ENCODE measurements around the gene TPBG. TPM values are rescaled to one million over a fixed set of nuclear protein-coding genes. Genes with fewer than 3 reads are reported as not detected.
"Not testable (repeated sequence)": the region's sequence is repeated elsewhere in the genome, so short reads cannot be mapped to it uniquely, and the experiment has no call there.

The TPBG gene
- total RNA-seq, 2 experiments from 2014 or later = 0.07 TPM; not detected in 1

GRCh38 chr6:82385102-82385501, 21.5 kb downstream of the TPBG start:
- Mint-ChIP-seq H3K27ac (no peak overlapping the region), H3K4me1 (ENCODE audit: low read depth) (no peaks in the 10 kb centered on the region), H3K4me3 (no peak overlapping the region), H3K9me3 (no peaks in the 10 kb centered on the region), H3K27me3 (ENCODE audit: low read depth) (no peaks in the 10 kb centered on the region), H3K36me3 (ENCODE audit: low read depth) (no peaks in the 10 kb centered on the region)
- intact Hi-C loops (cut with micrococcal nuclease) = no loop called here
- no peak for DNase-seq
- CTCF ChIA-PET = no interaction called here

DNA sequence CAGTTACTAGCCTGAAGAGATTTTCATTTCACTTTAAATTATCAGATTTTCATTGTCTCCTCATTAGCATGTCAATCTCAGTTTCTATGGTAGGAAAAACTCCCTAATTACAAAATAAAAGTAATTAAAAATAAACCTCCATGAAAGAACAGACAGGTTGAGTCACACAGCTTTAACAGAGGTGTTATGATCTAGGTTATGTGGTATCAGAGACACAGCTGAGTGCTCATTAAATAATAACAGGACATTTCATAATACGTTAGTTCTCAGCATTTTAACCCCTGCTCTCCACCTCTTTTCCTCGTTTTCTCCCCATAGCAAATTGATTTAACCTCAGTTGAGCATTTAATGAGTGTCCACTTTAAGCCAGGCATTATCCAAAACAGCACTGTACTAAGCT, 21.9 kb downstream of the TPBG start:
- Mint-ChIP-seq H3K9me3 (no peaks in the 10 kb centered on the region), H3K27me3 (ENCODE audit: low read depth) (no peaks in the 10 kb centered on the region), H3K36me3 (ENCODE audit: low read depth) (no peaks in the 10 kb centered on the region), H3K27ac (no peak overlapping the region), H3K4me3 (no peak overlapping the region), H3K4me1 (ENCODE audit: low read depth) (no peaks in the 10 kb centered on the region)
- no peak for DNase-seq
- intact Hi-C loops (cut with micrococcal nuclease) = no loop called here
- CTCF ChIA-PET = no interaction called here

GRCh38 chr6:82385961-82386360, 22.3 kb downstream of the TPBG start:
- H3K4me3 Mint-ChIP-seq = no peak overlapping the region
- intact Hi-C loops (cut with micrococcal nuclease) = no loop called here
- CTCF ChIA-PET = no interaction called here
- no peaks in the 10 kb centered on the region for H3K27me3 Mint-ChIP-seq (ENCODE audit: low read depth)
- no peak for DNase-seq
- no peak overlapping the region for H3K27ac Mint-ChIP-seq
- H3K9me3 Mint-ChIP-seq = no peaks in the 10 kb centered on the region
- no peaks in the 10 kb centered on the region for H3K4me1 Mint-ChIP-seq (ENCODE audit: low read depth)
- H3K36me3 Mint-ChIP-seq (ENCODE audit: low read depth) = no peaks in the 10 kb centered on the region

DNA sequence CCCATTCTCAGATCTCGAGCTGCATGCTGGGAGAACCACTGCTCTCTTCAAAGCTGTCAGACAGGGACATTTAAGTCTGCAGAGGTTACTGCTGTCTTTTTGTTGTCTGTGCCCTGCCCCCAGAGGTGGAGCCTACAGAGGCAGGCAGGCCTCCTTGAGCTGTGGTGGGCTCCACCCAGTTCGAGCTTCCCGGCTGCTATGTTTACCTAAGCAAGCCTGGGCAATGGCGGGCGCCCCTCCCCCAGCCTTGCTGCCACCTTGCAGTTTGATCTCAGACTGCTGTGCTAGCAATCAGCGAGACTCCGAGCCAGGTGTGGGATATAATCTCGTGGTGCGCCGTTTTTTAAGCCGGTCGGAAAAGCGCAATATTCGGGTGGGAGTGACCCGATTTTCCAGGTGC, 31.2 kb downstream of the TPBG start:
- CTCF ChIA-PET; H3K36me3 Mint-ChIP-seq (ENCODE audit: low read depth); H3K9me3 Mint-ChIP-seq; DNase-seq; H3K27ac Mint-ChIP-seq; intact Hi-C loops (cut with micrococcal nuclease); H3K4me3 Mint-ChIP-seq; H3K27me3 Mint-ChIP-seq (ENCODE audit: low read depth); H3K4me1 Mint-ChIP-seq (ENCODE audit: low read depth): not testable (repeated sequence)

DNA sequence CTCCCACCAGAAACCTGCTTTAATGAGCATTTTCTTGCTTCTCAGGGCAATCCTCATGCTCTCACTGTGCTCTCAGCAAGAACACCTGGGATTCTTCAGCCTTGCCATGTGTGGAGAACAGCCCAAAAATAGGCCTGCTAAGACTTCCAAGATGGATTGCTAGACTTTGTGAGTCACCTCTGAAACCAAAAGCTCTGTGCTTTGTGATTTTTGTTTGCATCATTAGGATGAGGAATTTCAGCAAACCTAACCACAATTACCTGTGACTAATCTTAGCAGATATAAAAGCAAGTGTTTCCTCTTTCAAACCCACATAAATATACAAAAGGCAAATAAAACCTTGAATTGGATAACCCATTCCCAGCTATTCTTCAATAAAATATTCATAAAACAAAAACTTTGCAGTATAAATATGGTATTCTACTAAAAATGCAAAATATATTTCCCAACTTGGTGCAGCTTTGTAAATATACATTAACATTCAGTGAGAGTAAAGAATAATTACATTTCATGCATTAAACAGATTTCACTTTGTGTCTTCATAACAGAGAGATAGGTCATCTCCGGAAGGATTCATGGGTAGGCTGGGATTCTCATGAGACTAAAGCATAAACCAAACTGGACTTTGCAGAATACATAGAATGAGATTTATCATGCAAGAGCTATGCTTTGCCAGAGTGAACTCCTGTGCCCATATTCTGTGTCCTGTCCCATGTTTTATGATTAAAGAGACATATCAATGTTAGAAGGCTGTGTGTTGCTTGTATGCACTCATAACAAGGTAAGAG, 33.5 kb downstream of the TPBG start:
- H3K9me3 Mint-ChIP-seq = no peaks in the 10 kb centered on the region

GRCh38 chr6:82397962-82398692, 34.5 kb downstream of the TPBG start:
- Mint-ChIP-seq H3K4me3 (no peak overlapping the region), H3K4me1 (ENCODE audit: low read depth) (no peaks in the 10 kb centered on the region), H3K27me3 (ENCODE audit: low read depth) (peaks cover 3% of the 10 kb centered on the region), H3K36me3 (ENCODE audit: low read depth) (no peaks in the 10 kb centered on the region), H3K27ac (no peak overlapping the region), H3K9me3 (no peaks in the 10 kb centered on the region)
- no peak for DNase-seq
- intact Hi-C loops (cut with micrococcal nuclease) = no loop called here
- CTCF ChIA-PET = no interaction called here

More for the DNA sequence above, 33.5 kb downstream of the TPBG start:
- intact Hi-C loops (cut with micrococcal nuclease) = no loop called here
- CTCF ChIA-PET = no interaction called here
- DNase-seq = no peak
- peaks cover 3% of the 10 kb centered on the region for H3K27me3 Mint-ChIP-seq (ENCODE audit: low read depth)
- no peak overlapping the region for H3K4me3 Mint-ChIP-seq
- no peaks in the 10 kb centered on the region for H3K4me1 Mint-ChIP-seq (ENCODE audit: low read depth)
- no peaks in the 10 kb centered on the region for H3K36me3 Mint-ChIP-seq (ENCODE audit: low read depth)
- no peak overlapping the region for H3K27ac Mint-ChIP-seq

DNA sequence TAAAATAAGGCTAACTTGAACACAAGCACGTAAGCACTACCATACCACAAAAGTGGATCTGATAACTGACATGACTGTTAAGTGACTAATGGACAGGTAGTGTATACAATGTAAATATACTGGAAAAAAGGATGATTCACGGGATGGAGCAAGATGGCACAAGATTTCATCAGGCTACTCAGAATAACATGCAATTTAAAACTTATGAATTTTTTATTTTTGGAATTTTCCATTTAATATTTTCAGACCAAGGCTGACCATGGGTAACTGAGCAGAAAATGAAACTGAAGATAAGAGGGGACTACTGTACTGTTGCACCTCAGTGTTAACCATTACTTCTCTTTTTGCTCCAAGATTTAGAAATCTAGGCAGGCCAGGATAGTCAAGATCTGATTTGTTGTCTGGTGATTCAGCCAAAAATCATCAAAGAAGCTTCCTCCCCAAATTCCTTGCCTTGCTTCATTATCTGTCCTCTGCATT, 45.4 kb downstream of the TPBG start:
- DNase-seq = no peak
- Mint-ChIP-seq H3K27me3 (ENCODE audit: low read depth) (no peaks in the 10 kb centered on the region), H3K27ac (no peak overlapping the region), H3K36me3 (ENCODE audit: low read depth) (no peaks in the 10 kb centered on the region), H3K9me3 (no peaks in the 10 kb centered on the region), H3K4me1 (ENCODE audit: low read depth) (no peaks in the 10 kb centered on the region), H3K4me3 (no peak overlapping the region)
- intact Hi-C loops (cut with micrococcal nuclease) = no loop called here
- CTCF ChIA-PET = no interaction called here

DNA sequence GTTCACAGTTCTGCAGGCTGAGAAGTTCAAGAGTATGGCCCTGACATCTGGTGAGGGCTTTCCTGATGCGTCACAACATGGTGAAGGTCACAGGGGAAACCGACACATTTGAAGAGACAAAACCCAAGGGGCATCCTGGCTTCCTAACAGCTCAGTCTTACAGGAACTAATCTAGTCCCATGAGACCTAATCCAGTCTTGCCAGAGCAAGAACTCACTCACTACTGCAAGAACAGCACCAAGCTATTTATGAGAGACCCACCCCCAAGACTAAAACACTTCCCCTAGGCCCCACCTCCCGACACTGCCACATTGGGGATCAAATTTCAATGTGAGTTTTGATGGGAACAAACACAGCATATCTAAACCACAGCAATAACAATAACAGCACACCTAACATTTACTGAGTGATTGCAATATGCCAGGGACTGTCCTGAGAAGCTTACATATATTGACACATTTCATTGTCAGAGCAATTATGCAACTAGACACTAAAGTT, 46.6 kb downstream of the TPBG start:
- Mint-ChIP-seq H3K27ac (no peak overlapping the region), H3K9me3 (no peaks in the 10 kb centered on the region), H3K36me3 (ENCODE audit: low read depth) (no peaks in the 10 kb centered on the region), H3K4me3 (no peak overlapping the region), H3K27me3 (ENCODE audit: low read depth) (no peaks in the 10 kb centered on the region), H3K4me1 (ENCODE audit: low read depth) (no peaks in the 10 kb centered on the region)
- DNase-seq = no peak
- CTCF ChIA-PET = no interaction called here
- intact Hi-C loops (cut with micrococcal nuclease) = no loop called here

DNA sequence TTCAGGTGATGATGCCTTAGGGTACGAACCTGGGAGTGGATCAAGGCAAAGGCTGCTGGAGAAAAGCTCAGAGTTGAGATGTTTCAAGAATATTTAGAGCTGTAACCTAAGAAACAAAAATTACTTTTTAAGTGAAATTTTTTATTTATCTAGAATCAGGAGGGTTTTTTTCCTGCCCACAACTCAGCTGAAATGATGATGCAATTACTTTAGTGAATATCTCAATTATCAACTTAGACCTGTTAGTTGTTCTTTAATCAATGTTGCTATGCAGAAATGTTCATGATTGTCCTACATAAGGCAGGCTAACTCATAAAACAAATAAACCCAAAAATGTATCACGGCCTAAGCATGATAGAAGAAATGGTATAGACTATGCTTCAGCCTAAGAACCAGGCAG, 50.3 kb downstream of the TPBG start:
- intact Hi-C loops (cut with micrococcal nuclease) = no loop called here

DNA sequence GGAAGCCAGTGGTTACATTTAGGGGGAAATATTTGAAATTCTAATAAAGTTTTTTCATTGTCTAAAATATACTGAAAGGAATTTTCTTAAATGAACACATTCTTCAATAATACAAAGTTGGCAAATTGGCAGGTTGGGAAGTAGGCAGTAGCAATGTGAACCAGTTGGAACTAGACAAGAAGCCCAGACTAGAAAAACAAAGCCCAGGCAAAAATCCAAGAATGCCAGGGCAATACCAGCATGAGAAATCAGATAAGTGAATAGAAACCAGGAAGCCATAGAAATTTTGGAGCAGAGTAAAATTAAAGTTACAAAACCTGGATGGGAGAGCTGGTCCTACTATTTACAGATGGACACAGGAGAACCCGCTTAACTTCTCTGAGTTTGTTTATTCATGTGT, 52.2 kb downstream of the TPBG start:
- Mint-ChIP-seq H3K4me3 (no peak overlapping the region), H3K4me1 (ENCODE audit: low read depth) (no peaks in the 10 kb centered on the region), H3K9me3 (no peaks in the 10 kb centered on the region), H3K27me3 (ENCODE audit: low read depth) (no peaks in the 10 kb centered on the region), H3K36me3 (ENCODE audit: low read depth) (no peaks in the 10 kb centered on the region), H3K27ac (no peak overlapping the region)
- intact Hi-C loops (cut with micrococcal nuclease) = no loop called here
- CTCF ChIA-PET = no interaction called here
- DNase-seq = no peak

More for the DNA sequence above, 50.3 kb downstream of the TPBG start:
- H3K4me1 Mint-ChIP-seq (ENCODE audit: low read depth) = no peaks in the 10 kb centered on the region
- no peak overlapping the region for H3K27ac Mint-ChIP-seq
- no peaks in the 10 kb centered on the region for H3K36me3 Mint-ChIP-seq (ENCODE audit: low read depth)
- DNase-seq = no peak
- H3K9me3 Mint-ChIP-seq = no peaks in the 10 kb centered on the region
- H3K4me3 Mint-ChIP-seq = no peak overlapping the region
- no peaks in the 10 kb centered on the region for H3K27me3 Mint-ChIP-seq (ENCODE audit: low read depth)
- CTCF ChIA-PET = no interaction called here

GRCh38 chr6:82416346-82416745, 52.7 kb downstream of the TPBG start:
- Mint-ChIP-seq H3K4me1 (ENCODE audit: low read depth) (no peaks in the 10 kb centered on the region), H3K27ac (no peak overlapping the region), H3K9me3 (no peaks in the 10 kb centered on the region), H3K36me3 (ENCODE audit: low read depth) (no peaks in the 10 kb centered on the region), H3K4me3 (no peak overlapping the region), H3K27me3 (ENCODE audit: low read depth) (no peaks in the 10 kb centered on the region)
- no peak for DNase-seq
- CTCF ChIA-PET = no interaction called here
- intact Hi-C loops (cut with micrococcal nuclease) = no loop called here
